GM19372 (cell line): Measurements from ENCODE around the gene P3H1.
"Not testable (repeated sequence)": the region's sequence is repeated elsewhere in the genome, so short reads cannot be mapped to it uniquely, and the experiment has no call there.

ENCODE experiments used
- ATAC-seq: cut with Tn5 transposase; IDR thresholded peaks from one replicate; pipeline ENCODE4 v1.9.1; 2021; ENCODE audit warnings: mild to moderate bottlenecking, low read depth, moderate library complexity; ENCODE audit not compliant: unreplicated experiment

The P3H1 gene

GRCh38 chr1:42734201-42735035 lies 32.4 kb downstream of the P3H1 start:
- ATAC-seq: no peak

GRCh38 chr1:42733415-42734200 lies 33.2 kb downstream of the P3H1 start:
- no peak for ATAC-seq

DNA sequence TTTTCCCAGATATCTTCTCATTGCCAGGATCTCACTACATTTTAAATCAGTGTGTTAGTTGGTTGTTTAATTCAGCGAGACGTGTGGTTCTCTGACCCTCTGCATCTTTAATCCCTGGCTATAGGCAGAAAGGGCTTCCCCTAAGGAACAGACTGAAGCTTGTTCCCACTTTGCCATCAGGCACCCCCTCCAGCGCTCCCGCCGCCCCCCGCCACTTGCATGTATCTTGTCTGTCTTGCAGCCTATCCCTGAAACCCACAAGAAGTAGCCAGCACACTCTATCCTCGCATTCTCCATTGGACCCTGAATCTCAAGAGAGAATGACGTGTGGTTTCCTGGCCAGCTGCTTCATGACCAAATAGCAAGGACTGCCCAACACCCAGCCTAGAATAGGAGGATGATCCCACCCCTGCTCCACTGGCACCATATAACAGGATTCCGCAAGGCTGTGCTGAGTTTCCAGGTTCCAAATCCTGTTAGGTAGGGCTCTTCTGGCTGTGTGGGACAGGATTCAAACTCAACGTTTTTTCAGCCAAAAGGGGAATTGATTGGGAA lies 34.6 kb downstream of the P3H1 start:
- no peak for ATAC-seq

- ATAC-seq: no peak
Measured at GRCh38 chr1:42731585-42731984, 35.2 kb downstream of the P3H1 start.

DNA sequence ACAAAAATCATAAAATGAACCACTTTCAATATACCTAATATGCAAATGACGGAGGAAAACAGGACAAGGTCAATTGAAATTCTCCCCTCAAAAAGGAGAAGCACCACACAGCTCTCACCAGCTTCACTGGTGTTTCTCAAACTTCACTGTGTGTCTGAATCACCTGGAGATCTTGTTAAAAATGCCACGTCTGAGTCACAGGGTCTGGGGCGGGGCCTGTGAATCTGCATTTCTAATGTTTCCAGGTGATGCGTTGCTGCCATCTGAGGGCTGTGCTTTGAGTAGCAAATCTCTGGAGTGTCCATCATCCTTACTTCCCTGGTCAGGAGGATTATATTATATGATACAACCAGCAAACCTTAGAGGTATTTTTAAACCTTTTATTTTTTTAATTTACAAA lies 35.8 kb downstream of the P3H1 start:
- ATAC-seq: no peak

GRCh38 chr1:42730002-42730401 lies 36.8 kb downstream of the P3H1 start:
- ATAC-seq: no peak

DNA sequence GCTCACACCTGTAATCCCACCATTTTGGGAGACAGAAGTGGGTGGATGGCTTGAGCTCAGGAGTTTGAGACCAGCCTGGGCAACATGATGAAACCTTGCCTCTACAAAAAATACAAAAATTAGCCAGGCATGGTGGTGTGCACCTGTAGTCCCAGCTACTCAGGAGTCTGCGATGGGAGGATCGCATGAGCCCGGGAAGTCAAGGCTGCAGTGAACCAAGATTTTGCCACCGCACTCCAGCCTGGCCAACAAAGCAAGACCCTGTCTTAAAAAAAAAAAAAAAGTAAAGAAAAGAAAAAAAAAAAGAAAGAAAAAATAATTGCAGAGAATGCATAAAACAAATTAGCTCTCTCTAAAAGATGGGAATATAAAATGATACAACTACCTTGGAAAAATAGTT lies 41.0 kb downstream of the P3H1 start:
- not testable (repeated sequence) for ATAC-seq

DNA sequence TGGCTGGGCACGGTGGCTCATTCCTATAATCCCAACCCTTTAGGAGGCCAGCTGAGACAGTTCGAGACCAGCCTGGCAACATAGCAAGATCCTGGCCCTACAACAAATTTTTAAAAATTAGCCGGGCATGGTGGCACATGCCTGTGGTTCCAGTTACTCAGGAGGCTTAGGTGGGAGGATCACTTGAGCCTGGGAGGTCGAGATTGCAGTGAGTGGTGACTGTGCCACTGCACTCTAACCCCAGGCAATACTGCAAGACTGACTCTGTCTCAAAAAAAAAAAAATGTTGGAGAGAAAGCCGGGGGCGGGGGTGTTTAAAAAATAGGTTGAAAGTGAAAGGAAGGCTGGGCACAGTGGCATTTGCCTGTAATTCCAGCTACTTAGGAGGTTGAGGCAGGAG lies 43.3 kb downstream of the P3H1 start:
- no peak for ATAC-seq

- ATAC-seq: not testable (repeated sequence)
Measured at GRCh38 chr1:42722403-42722802, 44.4 kb downstream of the P3H1 start.

GRCh38 chr1:42721926-42722325 lies 44.9 kb downstream of the P3H1 start:
- no peak for ATAC-seq

GRCh38 chr1:42720868-42721267 lies 46.0 kb downstream of the P3H1 start:
- no peak for ATAC-seq

- ATAC-seq: not testable (repeated sequence)
Measured at GRCh38 chr1:42714441-42714840, 52.4 kb downstream of the P3H1 start.

GRCh38 chr1:42713293-42713692 lies 53.5 kb downstream of the P3H1 start:
- no peak for ATAC-seq

DNA sequence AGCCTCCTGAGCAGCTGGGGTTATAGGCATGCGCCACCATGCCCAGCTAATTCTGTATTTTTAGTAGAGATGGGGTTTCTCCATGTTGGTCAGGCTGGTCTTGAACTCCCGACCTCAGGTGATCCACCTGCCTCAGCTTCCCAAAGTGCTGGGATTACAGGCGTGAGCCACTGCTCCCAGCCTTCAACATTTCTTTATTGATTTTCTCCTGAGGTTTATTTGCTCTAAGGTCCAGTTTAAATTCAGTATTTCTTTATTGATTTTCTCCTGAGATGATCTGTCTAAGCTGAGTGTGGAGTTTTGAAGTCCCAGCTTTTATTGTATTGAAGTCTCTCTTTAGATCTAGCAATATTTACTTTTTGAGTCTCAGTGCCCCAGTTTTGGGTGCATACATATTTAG lies 54.0 kb downstream of the P3H1 start:
- not testable (repeated sequence) for ATAC-seq

DNA sequence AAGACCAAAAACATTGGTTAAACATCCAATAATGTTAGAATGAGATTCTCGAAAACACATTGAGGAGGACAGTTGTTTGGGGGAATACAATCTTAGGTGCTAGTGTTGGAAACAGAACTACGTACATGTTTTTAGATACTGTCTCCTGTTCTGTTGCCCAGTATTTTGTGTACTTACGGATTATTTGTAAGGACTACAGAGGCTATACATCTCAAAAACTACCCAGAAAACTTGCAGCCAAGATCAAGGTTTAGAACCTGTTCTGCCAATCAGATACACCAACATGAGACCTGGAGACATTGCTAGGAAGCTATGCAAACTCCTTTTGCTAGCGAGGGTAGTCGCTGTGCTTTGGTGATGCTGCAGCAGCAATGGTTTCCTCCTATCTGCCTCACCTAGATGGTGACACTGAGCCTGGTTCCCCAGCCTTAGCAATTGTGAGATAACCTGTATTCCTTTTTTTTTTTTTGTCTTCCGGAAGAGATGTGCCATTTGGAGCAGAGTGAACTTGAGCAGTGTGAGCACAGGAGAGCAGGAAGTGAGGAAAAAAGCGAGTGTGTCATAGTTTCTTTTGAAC lies 62.9 kb downstream of the P3H1 start:
- ATAC-seq: no peak

GRCh38 chr1:42700006-42700405 lies 66.8 kb downstream of the P3H1 start:
- ATAC-seq: no peak

- no peak for ATAC-seq
Measured at GRCh38 chr1:42698081-42698813, 68.6 kb downstream of the P3H1 start.
